ENCODE data around the gene GPC4.

Gene GPC4

DNA sequence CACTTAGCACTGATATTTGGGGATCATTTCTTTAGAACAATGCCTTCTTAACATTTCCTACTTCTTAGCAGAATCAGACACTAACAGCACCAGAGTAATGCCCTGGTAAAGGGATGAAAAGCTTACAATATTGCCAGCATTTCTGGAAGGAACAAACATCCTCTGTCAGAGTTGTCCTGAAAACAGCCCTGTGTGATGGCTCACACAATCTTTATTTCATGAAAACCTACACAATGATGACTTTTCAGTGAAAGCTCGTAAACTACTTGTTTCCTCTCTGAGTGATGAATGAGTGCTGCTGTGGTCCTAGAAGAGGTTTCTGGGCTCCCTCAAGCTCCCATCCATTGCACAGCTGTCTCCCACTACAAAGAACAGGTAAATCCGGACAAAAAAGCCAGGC lies 52.8 kb downstream of the GPC4 start:
- Histone ChIP-seq H3K36me3 (ENCODE audit: low read length) (no peaks in the 10 kb centered on the region), H3K4me2 (ENCODE audit: low read depth, low read length, poor library complexity, severe bottlenecking) (no peak overlapping the region), H3K4me3 (ENCODE audit: insufficient read depth, low read length, poor library complexity, severe bottlenecking) (no peak overlapping the region), H3K9ac (ENCODE audit: low read length) (no peak overlapping the region), H3K9me3 (ENCODE audit: insufficient read depth, low read length) (no peaks in the 10 kb centered on the region), H4K20me1 (ENCODE audit: low read depth, low read length) (no peaks in the 10 kb centered on the region), H3K27ac (ENCODE audit: low read depth, low read length) (no peak overlapping the region), H3F3A (ENCODE audit: insufficient read depth) (no peaks in the 10 kb centered on the region), H3K79me2 (ENCODE audit: insufficient read depth, low read length) (no peaks in the 10 kb centered on the region), H3K9me2 (replicated peaks; ENCODE audit: insufficient read depth, low read length) (no peaks in the 10 kb centered on the region), H3K27me3 (ENCODE audit: low read length) (no peaks in the 10 kb centered on the region), H2AFZ (ENCODE audit: low read depth, low read length, severe bottlenecking) (no peak overlapping the region)
- TF ChIP-seq EZH2phosphoT487 (conservative IDR thresholded peaks at IDR 0.05; ENCODE audit: low read length) = no peak
- TF ChIP-seq, protein P1, sequence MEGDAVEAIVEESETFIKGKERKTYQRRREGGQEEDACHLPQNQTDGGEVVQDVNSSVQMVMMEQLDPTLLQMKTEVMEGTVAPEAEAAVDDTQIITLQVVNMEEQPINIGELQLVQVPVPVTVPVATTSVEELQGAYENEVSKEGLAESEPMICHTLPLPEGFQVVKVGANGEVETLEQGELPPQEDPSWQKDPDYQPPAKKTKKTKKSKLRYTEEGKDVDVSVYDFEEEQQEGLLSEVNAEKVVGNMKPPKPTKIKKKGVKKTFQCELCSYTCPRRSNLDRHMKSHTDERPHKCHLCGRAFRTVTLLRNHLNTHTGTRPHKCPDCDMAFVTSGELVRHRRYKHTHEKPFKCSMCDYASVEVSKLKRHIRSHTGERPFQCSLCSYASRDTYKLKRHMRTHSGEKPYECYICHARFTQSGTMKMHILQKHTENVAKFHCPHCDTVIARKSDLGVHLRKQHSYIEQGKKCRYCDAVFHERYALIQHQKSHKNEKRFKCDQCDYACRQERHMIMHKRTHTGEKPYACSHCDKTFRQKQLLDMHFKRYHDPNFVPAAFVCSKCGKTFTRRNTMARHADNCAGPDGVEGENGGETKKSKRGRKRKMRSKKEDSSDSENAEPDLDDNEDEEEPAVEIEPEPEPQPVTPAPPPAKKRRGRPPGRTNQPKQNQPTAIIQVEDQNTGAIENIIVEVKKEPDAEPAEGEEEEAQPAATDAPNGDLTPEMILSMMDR (IDR thresholded peaks at IDR 0.05; ENCODE audit: insufficient read depth, low read length, poor library complexity, severe bottlenecking) = no peak

DNA sequence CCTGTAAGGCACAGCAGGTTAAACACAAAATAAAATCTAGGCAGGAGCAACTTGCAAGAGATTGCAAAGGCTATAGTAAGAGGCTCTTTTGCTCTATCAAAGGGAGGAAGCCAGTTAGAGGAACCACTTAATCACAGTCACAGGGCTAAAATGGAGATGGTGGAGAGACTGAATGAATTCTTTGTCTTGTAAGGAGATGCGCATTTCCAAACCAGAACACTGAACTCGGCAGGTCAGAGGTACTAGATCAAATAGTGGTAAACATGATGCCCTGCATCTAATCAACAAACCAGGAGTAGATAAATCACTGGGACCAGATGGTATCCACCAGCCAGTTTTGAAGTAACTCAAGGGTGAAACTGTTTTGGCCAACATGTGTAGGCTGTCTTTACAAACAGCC lies 55.8 kb downstream of the GPC4 start:
- Histone ChIP-seq H3K4me2 (ENCODE audit: low read depth, low read length, poor library complexity, severe bottlenecking) (no peak overlapping the region), H3K27ac (ENCODE audit: low read depth, low read length) (no peak overlapping the region), H3K9me3 (ENCODE audit: insufficient read depth, low read length) (no peaks in the 10 kb centered on the region), H4K20me1 (ENCODE audit: low read depth, low read length) (no peaks in the 10 kb centered on the region), H3K9ac (ENCODE audit: low read length) (no peak overlapping the region), H3K4me3 (ENCODE audit: insufficient read depth, low read length, poor library complexity, severe bottlenecking) (no peak overlapping the region), H3K27me3 (ENCODE audit: low read length) (no peaks in the 10 kb centered on the region), H2AFZ (ENCODE audit: low read depth, low read length, severe bottlenecking) (no peak overlapping the region), H3F3A (ENCODE audit: insufficient read depth) (no peaks in the 10 kb centered on the region), H3K79me2 (ENCODE audit: insufficient read depth, low read length) (no peaks in the 10 kb centered on the region), H3K9me2 (replicated peaks; ENCODE audit: insufficient read depth, low read length) (no peaks in the 10 kb centered on the region), H3K36me3 (ENCODE audit: low read length) (no peaks in the 10 kb centered on the region)
- TF ChIP-seq EZH2phosphoT487 (conservative IDR thresholded peaks at IDR 0.05; ENCODE audit: low read length) = no peak
- TF ChIP-seq, protein P1 (IDR thresholded peaks at IDR 0.05; ENCODE audit: insufficient read depth, low read length, poor library complexity, severe bottlenecking) = no peak

DNA sequence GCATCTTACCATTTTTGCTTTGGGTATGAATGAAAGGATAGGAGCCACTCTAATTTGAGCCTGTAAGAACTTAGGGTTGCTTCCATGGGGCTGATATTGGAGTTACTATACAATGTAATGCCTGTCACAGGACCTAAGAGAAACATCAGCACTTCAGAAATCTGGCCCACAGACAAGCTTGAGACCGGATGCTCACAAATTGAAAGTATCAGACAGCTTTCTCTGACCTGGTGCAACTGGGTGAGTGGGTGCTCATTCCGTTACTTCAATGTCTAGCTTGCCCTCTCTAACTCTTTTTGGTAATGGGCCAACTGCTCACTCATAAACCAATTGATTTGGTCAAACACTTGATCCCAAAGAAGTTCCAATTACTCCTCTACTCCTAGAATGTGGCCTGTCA lies 62.1 kb downstream of the GPC4 start:
- no peak overlapping the region for H3K27ac ChIP-seq (ENCODE audit: low read depth, low read length)
- TF ChIP-seq, protein P1 (IDR thresholded peaks at IDR 0.05; ENCODE audit: insufficient read depth, low read length, poor library complexity, severe bottlenecking) = no peak
- no peak for TF ChIP-seq EZH2phosphoT487 (conservative IDR thresholded peaks at IDR 0.05; ENCODE audit: low read length)

More for the DNA sequence above, 62.1 kb downstream of the GPC4 start:
- H2AFZ ChIP-seq (ENCODE audit: low read depth, low read length, severe bottlenecking) = no peak overlapping the region
- H3F3A ChIP-seq (ENCODE audit: insufficient read depth) = no peaks in the 10 kb centered on the region
- no peaks in the 10 kb centered on the region for H3K36me3 ChIP-seq (ENCODE audit: low read length)
- no peaks in the 10 kb centered on the region for H3K79me2 ChIP-seq (ENCODE audit: insufficient read depth, low read length)
- H3K9me2 ChIP-seq (replicated peaks; ENCODE audit: insufficient read depth, low read length) = no peaks in the 10 kb centered on the region
- H3K9me3 ChIP-seq (ENCODE audit: insufficient read depth, low read length) = no peaks in the 10 kb centered on the region
- no peaks in the 10 kb centered on the region for H3K27me3 ChIP-seq (ENCODE audit: low read length)
- H3K4me2 ChIP-seq (ENCODE audit: low read depth, low read length, poor library complexity, severe bottlenecking) = no peak overlapping the region
- no peak overlapping the region for H3K4me3 ChIP-seq (ENCODE audit: insufficient read depth, low read length, poor library complexity, severe bottlenecking)
- no peak overlapping the region for H3K9ac ChIP-seq (ENCODE audit: low read length)
- no peaks in the 10 kb centered on the region for H4K20me1 ChIP-seq (ENCODE audit: low read depth, low read length)

Data from SU-DHL-6 (cell line).